PC-3 (cell line): ENCODE measurements around the gene PLEKHA1.

Experiments
- EZH2 ChIP-seq: fragments of 300-600 bp; sonication (generic); IDR thresholded peaks from one replicate; pipeline ENCODE4 v1.6.1; 2017; ENCODE audit warnings: antibody characterized with exemption, mild to moderate bottlenecking, low read length; ENCODE audit not compliant: unreplicated experiment
- TF ChIP-seq, protein P1 (sequence below): fragments of 300-600 bp; sonication (generic); conservative IDR thresholded peaks from 2 replicates; pipeline ENCODE4 v1.5.1; 2017; ENCODE audit warnings: antibody characterized with exemption, low read depth, mild to moderate bottlenecking, low read length

DNA sequence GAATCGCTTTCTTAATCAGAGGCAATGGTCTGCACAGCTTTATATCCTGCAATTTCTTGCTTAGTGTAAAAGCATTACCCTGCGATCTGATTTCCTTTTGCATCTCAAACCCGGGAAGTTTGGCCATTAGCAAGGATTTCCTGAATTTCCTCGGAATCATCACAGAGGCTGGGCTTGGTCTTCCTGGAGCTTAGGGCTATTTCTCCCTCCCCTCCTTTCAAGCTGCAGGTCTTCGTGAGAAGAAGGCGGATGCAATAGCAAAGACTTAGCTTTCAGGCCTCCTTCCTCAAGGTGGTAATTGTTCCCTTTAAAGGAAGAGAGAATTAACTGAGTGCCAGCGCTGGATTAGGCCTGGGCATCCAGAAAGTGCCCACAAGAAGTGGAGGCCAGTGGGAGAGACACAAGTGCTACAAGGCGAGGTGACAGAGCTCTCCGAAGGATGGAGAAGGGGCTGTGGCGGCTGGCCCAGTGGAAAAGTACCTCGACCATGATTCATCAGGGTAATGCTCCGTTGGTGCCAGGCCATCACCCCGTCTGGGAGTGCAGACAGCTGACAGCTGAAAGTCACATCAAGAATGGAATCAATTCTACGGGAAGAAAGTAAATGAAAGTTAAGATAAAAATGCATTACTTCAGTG lies 76.0 kb downstream of the PLEKHA1 start:
- TF ChIP-seq, protein P1, sequence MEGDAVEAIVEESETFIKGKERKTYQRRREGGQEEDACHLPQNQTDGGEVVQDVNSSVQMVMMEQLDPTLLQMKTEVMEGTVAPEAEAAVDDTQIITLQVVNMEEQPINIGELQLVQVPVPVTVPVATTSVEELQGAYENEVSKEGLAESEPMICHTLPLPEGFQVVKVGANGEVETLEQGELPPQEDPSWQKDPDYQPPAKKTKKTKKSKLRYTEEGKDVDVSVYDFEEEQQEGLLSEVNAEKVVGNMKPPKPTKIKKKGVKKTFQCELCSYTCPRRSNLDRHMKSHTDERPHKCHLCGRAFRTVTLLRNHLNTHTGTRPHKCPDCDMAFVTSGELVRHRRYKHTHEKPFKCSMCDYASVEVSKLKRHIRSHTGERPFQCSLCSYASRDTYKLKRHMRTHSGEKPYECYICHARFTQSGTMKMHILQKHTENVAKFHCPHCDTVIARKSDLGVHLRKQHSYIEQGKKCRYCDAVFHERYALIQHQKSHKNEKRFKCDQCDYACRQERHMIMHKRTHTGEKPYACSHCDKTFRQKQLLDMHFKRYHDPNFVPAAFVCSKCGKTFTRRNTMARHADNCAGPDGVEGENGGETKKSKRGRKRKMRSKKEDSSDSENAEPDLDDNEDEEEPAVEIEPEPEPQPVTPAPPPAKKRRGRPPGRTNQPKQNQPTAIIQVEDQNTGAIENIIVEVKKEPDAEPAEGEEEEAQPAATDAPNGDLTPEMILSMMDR: no peak
- TF ChIP-seq EZH2: no peak
